HG03066 (cell line): Measurements from ENCODE around the gene SEZ6L2.
"Not testable (repeated sequence)": the region's sequence is repeated elsewhere in the genome, so short reads cannot be mapped to it uniquely, and the experiment has no call there.

ENCODE experiments used
- ATAC-seq: cut with Tn5 transposase; IDR thresholded peaks from one replicate; pipeline ENCODE4 v1.9.1; 2021; ENCODE audit warnings: low read depth; ENCODE audit not compliant: unreplicated experiment

SEZ6L2 gene

GRCh38 chr16:29891525-29892457 is 7.6 kb downstream of the SEZ6L2 start:
- no peak for ATAC-seq

- not testable (repeated sequence) for ATAC-seq
Measured at GRCh38 chr16:29889372-29889771, 10.0 kb downstream of the SEZ6L2 start.

- no peak for ATAC-seq
Measured at GRCh38 chr16:29883987-29884386, 15.4 kb downstream of the SEZ6L2 start.

- ATAC-seq: no peak
Measured at GRCh38 chr16:29881050-29881449, 18.3 kb downstream of the SEZ6L2 start.

- ATAC-seq: no peak
Measured at GRCh38 chr16:29878172-29878571, 21.2 kb downstream of the SEZ6L2 start.

GRCh38 chr16:29877266-29877961 is 21.9 kb downstream of the SEZ6L2 start:
- no peak for ATAC-seq

GRCh38 chr16:29876594-29877249 is 22.6 kb downstream of the SEZ6L2 start:
- no peak for ATAC-seq

- ATAC-seq: no peak
Measured at GRCh38 chr16:29876217-29876593, 23.1 kb downstream of the SEZ6L2 start.

GRCh38 chr16:29875206-29875605 is 24.1 kb downstream of the SEZ6L2 start:
- ATAC-seq: no peak

GRCh38 chr16:29873319-29873718 is 26.0 kb downstream of the SEZ6L2 start:
- ATAC-seq: no peak

GRCh38 chr16:29871822-29872546 is 27.4 kb downstream of the SEZ6L2 start:
- ATAC-seq: no peak

GRCh38 chr16:29869067-29869466 is 30.3 kb downstream of the SEZ6L2 start:
- not testable (repeated sequence) for ATAC-seq

- no peak for ATAC-seq
Measured at GRCh38 chr16:29868396-29869009, 30.8 kb downstream of the SEZ6L2 start.

- ATAC-seq: no peak
Measured at GRCh38 chr16:29864205-29864604, 35.1 kb downstream of the SEZ6L2 start.

- no peak for ATAC-seq
Measured at GRCh38 chr16:29863669-29863984, 35.7 kb downstream of the SEZ6L2 start.

GRCh38 chr16:29862884-29863668 is 36.3 kb downstream of the SEZ6L2 start, which contains the start of gene CDIPT:
CDIPT (minus strand) TSS chr16:29863226; CDS start chr16:29862857, 369 bp downstream.
- peak; percentile 84 for ATAC-seq

GRCh38 chr16:29862383-29862883 is 36.9 kb downstream of the SEZ6L2 start:
- ATAC-seq: no peak

- no peak for ATAC-seq
Measured at GRCh38 chr16:29860218-29860617, 39.1 kb downstream of the SEZ6L2 start.

GRCh38 chr16:29858974-29859373 is 40.4 kb downstream of the SEZ6L2 start:
- ATAC-seq: no peak
